Mucosa of rectum (tissue), 2 donors: ENCODE data around the gene OPN4.
A peak's percentile ranks its signal among the peaks of the same experiment; 100 is the strongest.

Source experiments
- H3K27ac ChIP-seq, 2 donors: one replicate each; pipeline ENCODE4 v1.7.0; 2013; ENCODE audit warnings: inconsistent platforms in 2 of 2, low read depth in 2 of 2, low read length in 2 of 2
- H3K27me3 ChIP-seq, 2 donors: one replicate each; pipeline ENCODE4 v1.7.0; 2013; ENCODE audit warnings: low read length in 2 of 2; ENCODE audit not compliant: control insufficient read depth in 2 of 2, insufficient read depth in 2 of 2
- H3K36me3 ChIP-seq, 2 donors: one replicate each; pipeline ENCODE4 v1.7.0; 2013; ENCODE audit warnings: low read length in 2 of 2; ENCODE audit not compliant: control insufficient read depth in 2 of 2, insufficient read depth in 2 of 2
- H3K4me1 ChIP-seq, 2 donors: one replicate each; pipeline ENCODE4 v1.7.0; 2013; ENCODE audit warnings: low read length in 2 of 2, mild to moderate bottlenecking in 1 of 2; ENCODE audit not compliant: control insufficient read depth in 2 of 2, insufficient read depth in 2 of 2
- H3K4me3 ChIP-seq, 2 donors: one replicate each; pipeline ENCODE4 v1.7.0; 2013; ENCODE audit warnings: low read length in 2 of 2
- H3K9ac ChIP-seq, 2 donors: one replicate each; pipeline ENCODE4 v1.7.0; 2013; ENCODE audit warnings: low read length in 2 of 2, low read depth in 1 of 2, mild to moderate bottlenecking in 1 of 2
- H3K9me3 ChIP-seq, 2 donors: one replicate each; pipeline ENCODE4 v1.7.0; 2013; ENCODE audit warnings: low read length in 2 of 2; ENCODE audit not compliant: control insufficient read depth in 2 of 2
- donor health status: healthy.
- donor health status: Normal muscosa, but diverticular disease.

Gene OPN4

GRCh38 chr10:86681047-86681446 is 26.7 kb downstream of the OPN4 start:
- H3K36me3 ChIP-seq, result no peaks in the 10 kb centered on the region
- H3K27me3 ChIP-seq, result no peaks in the 10 kb centered on the region
- H3K9me3 ChIP-seq, result no peaks in the 10 kb centered on the region
- peaks cover 0 to 4% of the 10 kb centered on the region in 2 donors for H3K4me1 ChIP-seq
- no peak overlapping the region for H3K4me3 ChIP-seq
- no peak overlapping the region for H3K9ac ChIP-seq
- no peak overlapping the region for H3K27ac ChIP-seq

- H3K9me3 ChIP-seq, result no peaks in the 10 kb centered on the region
- no peak overlapping the region for H3K27ac ChIP-seq
- H3K4me1 ChIP-seq, result peaks cover 0 to 4% of the 10 kb centered on the region in 2 donors
- H3K4me3 ChIP-seq, result no peak overlapping the region
- no peaks in the 10 kb centered on the region for H3K36me3 ChIP-seq
- H3K27me3 ChIP-seq, result no peaks in the 10 kb centered on the region
- no peak overlapping the region for H3K9ac ChIP-seq
Observed at GRCh38 chr10:86681722-86682386, 27.5 kb downstream of the OPN4 start.

- H3K4me3 ChIP-seq, result no peak overlapping the region
- H3K27me3 ChIP-seq, result no peaks in the 10 kb centered on the region
- no peak overlapping the region for H3K9ac ChIP-seq
- H3K36me3 ChIP-seq, result no peaks in the 10 kb centered on the region
- H3K27ac ChIP-seq, result no peak overlapping the region
- H3K9me3 ChIP-seq, result no peaks in the 10 kb centered on the region
- peaks cover 0 to 4% of the 10 kb centered on the region in 2 donors for H3K4me1 ChIP-seq
Observed at GRCh38 chr10:86682675-86683074, 28.3 kb downstream of the OPN4 start.

DNA sequence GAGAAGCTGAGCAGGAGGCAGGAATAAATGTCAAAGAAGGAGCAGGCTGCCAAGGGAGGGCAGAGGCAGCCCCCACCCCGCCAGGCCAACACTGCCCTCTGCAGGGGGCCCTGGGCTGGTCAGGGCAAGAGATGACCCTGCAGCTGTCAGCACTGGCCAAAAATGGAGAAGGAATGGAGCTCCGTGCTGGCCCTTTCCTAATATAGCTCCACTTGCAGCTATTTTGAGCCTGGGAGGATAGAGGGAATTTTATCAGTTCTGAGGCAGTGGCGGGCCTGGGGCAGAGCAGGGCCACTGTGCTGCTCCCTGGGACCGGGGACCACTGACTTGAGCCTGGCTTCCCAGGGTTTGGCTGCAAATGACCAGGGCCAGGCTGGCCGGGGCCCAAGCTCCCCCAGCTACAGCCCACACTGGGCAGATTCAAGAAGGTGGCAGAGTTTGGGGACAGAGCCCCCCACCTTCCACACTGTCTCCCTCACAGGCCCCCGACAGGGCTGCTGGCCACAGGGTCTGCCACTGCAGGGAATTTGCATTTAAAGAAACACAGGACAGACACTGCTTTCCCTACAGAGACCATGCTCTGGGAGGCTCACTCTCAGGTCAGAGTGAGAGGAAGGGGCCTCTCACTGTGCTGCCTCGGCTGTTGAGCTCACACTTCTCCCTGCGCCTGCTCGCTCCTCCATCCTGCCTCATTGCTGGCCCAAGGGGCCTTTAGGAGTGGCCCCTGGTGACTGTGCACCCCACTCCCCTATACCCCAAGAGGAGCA is 30.2 kb downstream of the OPN4 start:
- H3K27ac ChIP-seq, result peak overlapping the region; percentile 26 to 70
- H3K36me3 ChIP-seq, result no peaks in the 10 kb centered on the region
- no peaks in the 10 kb centered on the region for H3K27me3 ChIP-seq
- H3K4me3 ChIP-seq, result no peak overlapping the region
- H3K9me3 ChIP-seq, result no peaks in the 10 kb centered on the region
- no peak overlapping the region for H3K9ac ChIP-seq
- no peaks in the 10 kb centered on the region for H3K4me1 ChIP-seq

GRCh38 chr10:86685416-86685815 is 31.1 kb downstream of the OPN4 start:
- peak overlapping the region in 1 of 2 donors; percentile 70 for H3K27ac ChIP-seq
- no peaks in the 10 kb centered on the region for H3K9me3 ChIP-seq
- no peaks in the 10 kb centered on the region for H3K36me3 ChIP-seq
- no peaks in the 10 kb centered on the region for H3K27me3 ChIP-seq
- no peak overlapping the region for H3K9ac ChIP-seq
- no peaks in the 10 kb centered on the region for H3K4me1 ChIP-seq
- H3K4me3 ChIP-seq, result no peak overlapping the region

- Histone ChIP-seq H3K36me3 (no peaks in the 10 kb centered on the region), H3K4me1 (no peaks in the 10 kb centered on the region), H3K4me3 (no peak overlapping the region), H3K9me3 (no peaks in the 10 kb centered on the region), H3K27me3 (no peaks in the 10 kb centered on the region), H3K27ac (no peak overlapping the region), H3K9ac (no peak overlapping the region)
Observed at GRCh38 chr10:86685893-86686632, 31.7 kb downstream of the OPN4 start.

DNA sequence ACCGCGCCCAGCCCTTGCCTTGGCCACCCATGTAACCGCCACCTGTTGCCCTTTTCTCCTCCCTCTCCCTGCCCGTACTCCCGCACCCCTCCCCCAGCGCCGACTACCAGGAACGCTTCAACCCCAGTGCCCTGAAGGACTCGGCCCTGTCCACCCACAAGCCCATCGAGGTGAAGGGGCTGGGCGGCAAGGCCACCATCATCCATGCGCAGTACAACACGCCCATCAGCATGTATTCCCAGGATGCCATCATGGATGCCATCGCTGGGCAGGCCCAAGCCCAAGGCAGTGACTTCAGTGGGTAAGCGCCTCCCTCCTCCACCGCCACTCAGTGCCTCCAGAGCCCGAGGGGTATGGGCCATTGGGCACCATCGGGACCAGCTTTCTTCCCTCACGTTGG is 32.6 kb downstream of the OPN4 start:
- no peaks in the 10 kb centered on the region for H3K9me3 ChIP-seq
- H3K4me1 ChIP-seq, result no peaks in the 10 kb centered on the region
- H3K9ac ChIP-seq, result no peak overlapping the region
- no peak overlapping the region for H3K27ac ChIP-seq
- H3K36me3 ChIP-seq, result no peaks in the 10 kb centered on the region
- H3K27me3 ChIP-seq, result no peaks in the 10 kb centered on the region
- no peak overlapping the region for H3K4me3 ChIP-seq

DNA sequence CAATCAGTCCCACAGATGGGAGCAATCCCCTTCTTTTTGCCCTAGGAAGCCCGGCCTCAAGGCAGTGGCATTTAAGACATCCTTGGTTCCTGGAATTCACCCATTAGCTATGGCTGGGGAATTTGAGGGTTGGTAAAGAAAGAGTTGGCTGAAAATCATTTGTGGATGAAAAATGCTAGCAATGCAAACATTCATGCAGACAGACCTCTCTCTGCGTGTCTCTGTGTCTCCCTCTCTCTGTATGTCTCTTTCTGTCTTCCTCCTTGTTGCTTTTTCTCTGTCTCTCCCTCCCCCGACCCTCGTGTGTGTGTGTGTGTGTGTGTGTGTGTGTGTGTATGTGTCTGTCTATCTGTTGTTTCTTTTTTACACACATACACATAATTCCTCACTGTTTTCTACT is 33.4 kb downstream of the OPN4 start:
- Histone ChIP-seq H3K9me3 (no peaks in the 10 kb centered on the region), H3K9ac (no peak overlapping the region), H3K4me1 (no peaks in the 10 kb centered on the region), H3K36me3 (no peaks in the 10 kb centered on the region), H3K27ac (no peak overlapping the region), H3K27me3 (no peaks in the 10 kb centered on the region), H3K4me3 (no peak overlapping the region)

GRCh38 chr10:86688398-86688921 is 34.1 kb downstream of the OPN4 start:
- Histone ChIP-seq H3K4me1 (peaks cover 0 to 2% of the 10 kb centered on the region in 2 donors), H3K27ac (no peak overlapping the region), H3K4me3 (no peak overlapping the region), H3K9me3 (no peaks in the 10 kb centered on the region), H3K9ac (no peak overlapping the region), H3K27me3 (no peaks in the 10 kb centered on the region), H3K36me3 (no peaks in the 10 kb centered on the region)

- no peak overlapping the region for H3K4me3 ChIP-seq
- no peaks in the 10 kb centered on the region for H3K27me3 ChIP-seq
- H3K36me3 ChIP-seq, result no peaks in the 10 kb centered on the region
- H3K4me1 ChIP-seq, result peaks cover 0 to 3% of the 10 kb centered on the region in 2 donors
- no peaks in the 10 kb centered on the region for H3K9me3 ChIP-seq
- H3K9ac ChIP-seq, result no peak overlapping the region
- H3K27ac ChIP-seq, result no peak overlapping the region
Observed at GRCh38 chr10:86689146-86689545, 34.8 kb downstream of the OPN4 start.
